ENCODE results near the gene BICRA. TPM values are rescaled to one million over a fixed set of nuclear protein-coding genes. Genes with fewer than 3 reads are reported as not detected.

Gene BICRA
- polyA plus RNA-seq, 1 donor (not counting 4 experiments of a cell fraction or from before 2014, with no cell fraction given): 0.42 TPM

- H3K4me1 ChIP-seq (ENCODE audit: control insufficient read depth, extremely low read depth, insufficient read depth, low read length): no peaks in the 10 kb centered on the region
- H2AFZ ChIP-seq (ENCODE audit: control insufficient read depth, low read length): no peak overlapping the region
- dilution Hi-C loops (cut with MboI; ENCODE audit: extremely low pct_ligation_motif_present, low sequenced_read_pairs): no loop called here
- H4K20me1 ChIP-seq (ENCODE audit: control insufficient read depth, extremely low read depth, insufficient read depth, low read length): no peaks in the 10 kb centered on the region
- H3K9me1 ChIP-seq (ENCODE audit: control insufficient read depth, extremely low read depth, insufficient read depth, low read length): no peaks in the 10 kb centered on the region
- TF ChIP-seq, protein P1, sequence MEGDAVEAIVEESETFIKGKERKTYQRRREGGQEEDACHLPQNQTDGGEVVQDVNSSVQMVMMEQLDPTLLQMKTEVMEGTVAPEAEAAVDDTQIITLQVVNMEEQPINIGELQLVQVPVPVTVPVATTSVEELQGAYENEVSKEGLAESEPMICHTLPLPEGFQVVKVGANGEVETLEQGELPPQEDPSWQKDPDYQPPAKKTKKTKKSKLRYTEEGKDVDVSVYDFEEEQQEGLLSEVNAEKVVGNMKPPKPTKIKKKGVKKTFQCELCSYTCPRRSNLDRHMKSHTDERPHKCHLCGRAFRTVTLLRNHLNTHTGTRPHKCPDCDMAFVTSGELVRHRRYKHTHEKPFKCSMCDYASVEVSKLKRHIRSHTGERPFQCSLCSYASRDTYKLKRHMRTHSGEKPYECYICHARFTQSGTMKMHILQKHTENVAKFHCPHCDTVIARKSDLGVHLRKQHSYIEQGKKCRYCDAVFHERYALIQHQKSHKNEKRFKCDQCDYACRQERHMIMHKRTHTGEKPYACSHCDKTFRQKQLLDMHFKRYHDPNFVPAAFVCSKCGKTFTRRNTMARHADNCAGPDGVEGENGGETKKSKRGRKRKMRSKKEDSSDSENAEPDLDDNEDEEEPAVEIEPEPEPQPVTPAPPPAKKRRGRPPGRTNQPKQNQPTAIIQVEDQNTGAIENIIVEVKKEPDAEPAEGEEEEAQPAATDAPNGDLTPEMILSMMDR (optimal IDR thresholded peaks at IDR 0.05 in 1 of 3, IDR thresholded peaks at IDR 0.05 in 1 of 3, conservative IDR thresholded peaks at IDR 0.05 in 1 of 3; ENCODE audit: extremely low read depth in 1 of 3, insufficient read depth in 2 of 3, low read length in 3 of 3): no peak
- H3K36me3 ChIP-seq (ENCODE audit: control insufficient read depth in 2 of 2, extremely low read depth in 1 of 2, insufficient read depth in 2 of 2, low read length in 2 of 2): no peaks in the 10 kb centered on the region
- DNase-seq (ENCODE audit: low read depth, low spot score) (no peak), FAIRE-seq (no peak)
- H3K79me2 ChIP-seq (ENCODE audit: control insufficient read depth, insufficient read depth, low read length): no peaks in the 10 kb centered on the region
- no peak overlapping the region for H3K9ac ChIP-seq (ENCODE audit: control insufficient read depth, extremely low read depth, insufficient read depth, low read length)
- no peak overlapping the region for H3K4me2 ChIP-seq (ENCODE audit: control insufficient read depth, extremely low read depth, insufficient read depth, low read depth, low read length)
- no peaks in the 10 kb centered on the region for H3K27me3 ChIP-seq (ENCODE audit: control insufficient read depth, extremely low read depth, insufficient read depth, low read length)
- no peak overlapping the region for H3K4me3 ChIP-seq (ENCODE audit: control insufficient read depth in 2 of 3, extremely low read depth in 1 of 3, insufficient read depth in 2 of 3, low read depth in 1 of 3, low read length in 3 of 3)
- no peaks in the 10 kb centered on the region for H3K9me3 ChIP-seq (ENCODE audit: control insufficient read depth, low read depth, low read length)
- H3K27ac ChIP-seq (ENCODE audit: control insufficient read depth, insufficient read depth, low read length): no peak overlapping the region
Observed at GRCh38 chr19:47569331-47569730, 39.6 kb upstream of the BICRA start.

DNA sequence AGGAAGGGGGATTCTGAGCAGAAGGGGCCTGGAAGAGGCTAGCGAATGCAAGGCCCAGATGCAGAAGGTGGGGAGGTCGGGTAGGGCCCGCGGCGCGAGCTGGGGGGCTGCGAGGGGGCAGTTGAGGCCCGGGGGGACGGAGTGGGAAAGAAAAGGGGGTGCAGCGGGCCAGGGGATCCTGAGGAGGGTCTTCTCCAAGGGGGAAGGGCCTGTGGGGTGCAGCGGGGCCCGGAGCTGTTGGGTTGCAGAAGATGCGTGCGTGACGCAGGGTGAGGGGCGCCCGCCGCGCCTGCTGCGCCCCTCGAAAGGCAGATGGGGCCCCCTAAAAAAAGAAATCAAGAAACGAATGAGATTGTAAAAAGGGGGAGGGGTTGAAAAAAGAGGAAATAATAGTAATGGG, 36.3 kb upstream of the BICRA start:
- dilution Hi-C loops (cut with MboI; ENCODE audit: extremely low pct_ligation_motif_present, low sequenced_read_pairs): no loop called here
- no peak for FAIRE-seq

More for the DNA sequence above, 36.3 kb upstream of the BICRA start:
- Histone ChIP-seq H3K27me3 (ENCODE audit: control insufficient read depth, extremely low read depth, insufficient read depth, low read length) (no peaks in the 10 kb centered on the region), H3K4me3 (ENCODE audit: control insufficient read depth in 2 of 3, extremely low read depth in 1 of 3, insufficient read depth in 2 of 3, low read depth in 1 of 3, low read length in 3 of 3) (no peak overlapping the region), H3K9me3 (ENCODE audit: control insufficient read depth, low read depth, low read length) (no peaks in the 10 kb centered on the region), H4K20me1 (ENCODE audit: control insufficient read depth, extremely low read depth, insufficient read depth, low read length) (no peaks in the 10 kb centered on the region), H3K9ac (ENCODE audit: control insufficient read depth, extremely low read depth, insufficient read depth, low read length) (no peak overlapping the region), H3K9me1 (ENCODE audit: control insufficient read depth, extremely low read depth, insufficient read depth, low read length) (no peaks in the 10 kb centered on the region), H3K36me3 (ENCODE audit: control insufficient read depth in 2 of 2, extremely low read depth in 1 of 2, insufficient read depth in 2 of 2, low read length in 2 of 2) (no peaks in the 10 kb centered on the region), H3K4me1 (ENCODE audit: control insufficient read depth, extremely low read depth, insufficient read depth, low read length) (no peaks in the 10 kb centered on the region), H3K4me2 (ENCODE audit: control insufficient read depth, extremely low read depth, insufficient read depth, low read depth, low read length) (no peak overlapping the region), H2AFZ (ENCODE audit: control insufficient read depth, low read length) (no peak overlapping the region), H3K27ac (ENCODE audit: control insufficient read depth, insufficient read depth, low read length) (no peak overlapping the region), H3K79me2 (ENCODE audit: control insufficient read depth, insufficient read depth, low read length) (no peaks in the 10 kb centered on the region)
- TF ChIP-seq, protein P1 (optimal IDR thresholded peaks at IDR 0.05 in 1 of 3, IDR thresholded peaks at IDR 0.05 in 1 of 3, conservative IDR thresholded peaks at IDR 0.05 in 1 of 3; ENCODE audit: extremely low read depth in 1 of 3, insufficient read depth in 2 of 3, low read length in 3 of 3): no peak
- no peak for TF ChIP-seq EZH2 (IDR thresholded peaks at IDR 0.05; ENCODE audit: low read length)
- no peak for DNase-seq (ENCODE audit: low read depth, low spot score)

Data from keratinocyte (primary cell).